ENCODE data around the gene ZBTB49. TPM values are rescaled to one million over a fixed set of nuclear protein-coding genes. Genes with fewer than 3 reads are reported as not detected.
A peak's percentile ranks its signal among the peaks of the same experiment; 100 is the strongest.

The ZBTB49 gene
- total RNA-seq, 1 experiment from 2014 or later, result 5.6 TPM

GRCh38 chr4:4288098-4288497 is 2.0 kb upstream of the ZBTB49 start (continued):
- TF ChIP-seq GTF2I (CRISPR knock-in tag; conservative IDR thresholded peaks at IDR 0.05), result no peak
- TF ChIP-seq, protein P1, sequence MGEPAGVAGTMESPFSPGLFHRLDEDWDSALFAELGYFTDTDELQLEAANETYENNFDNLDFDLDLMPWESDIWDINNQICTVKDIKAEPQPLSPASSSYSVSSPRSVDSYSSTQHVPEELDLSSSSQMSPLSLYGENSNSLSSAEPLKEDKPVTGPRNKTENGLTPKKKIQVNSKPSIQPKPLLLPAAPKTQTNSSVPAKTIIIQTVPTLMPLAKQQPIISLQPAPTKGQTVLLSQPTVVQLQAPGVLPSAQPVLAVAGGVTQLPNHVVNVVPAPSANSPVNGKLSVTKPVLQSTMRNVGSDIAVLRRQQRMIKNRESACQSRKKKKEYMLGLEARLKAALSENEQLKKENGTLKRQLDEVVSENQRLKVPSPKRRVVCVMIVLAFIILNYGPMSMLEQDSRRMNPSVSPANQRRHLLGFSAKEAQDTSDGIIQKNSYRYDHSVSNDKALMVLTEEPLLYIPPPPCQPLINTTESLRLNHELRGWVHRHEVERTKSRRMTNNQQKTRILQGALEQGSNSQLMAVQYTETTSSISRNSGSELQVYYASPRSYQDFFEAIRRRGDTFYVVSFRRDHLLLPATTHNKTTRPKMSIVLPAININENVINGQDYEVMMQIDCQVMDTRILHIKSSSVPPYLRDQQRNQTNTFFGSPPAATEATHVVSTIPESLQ (CRISPR knock-in tag; IDR thresholded peaks at IDR 0.05), result no peak
- TF ChIP-seq, protein P2, sequence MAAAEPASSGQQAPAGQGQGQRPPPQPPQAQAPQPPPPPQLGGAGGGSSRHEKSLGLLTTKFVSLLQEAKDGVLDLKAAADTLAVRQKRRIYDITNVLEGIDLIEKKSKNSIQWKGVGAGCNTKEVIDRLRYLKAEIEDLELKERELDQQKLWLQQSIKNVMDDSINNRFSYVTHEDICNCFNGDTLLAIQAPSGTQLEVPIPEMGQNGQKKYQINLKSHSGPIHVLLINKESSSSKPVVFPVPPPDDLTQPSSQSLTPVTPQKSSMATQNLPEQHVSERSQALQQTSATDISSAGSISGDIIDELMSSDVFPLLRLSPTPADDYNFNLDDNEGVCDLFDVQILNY (CRISPR knock-in tag; IDR thresholded peaks at IDR 0.05), result no peak
- no peak for TF ChIP-seq ZNF219 (CRISPR knock-in tag; IDR thresholded peaks at IDR 0.05; ENCODE audit: borderline replicate concordance)
- TF ChIP-seq ETV6 (CRISPR knock-in tag; IDR thresholded peaks at IDR 0.05), result no peak
- TF ChIP-seq MYBL2 (CRISPR knock-in tag; IDR thresholded peaks at IDR 0.05), result no peak
- TF ChIP-seq NR2C2 (CRISPR knock-in tag; IDR thresholded peaks at IDR 0.05), result no peak
- TF ChIP-seq CREM (CRISPR knock-in tag; IDR thresholded peaks at IDR 0.05), result no peak
- TF ChIP-seq, protein P3, sequence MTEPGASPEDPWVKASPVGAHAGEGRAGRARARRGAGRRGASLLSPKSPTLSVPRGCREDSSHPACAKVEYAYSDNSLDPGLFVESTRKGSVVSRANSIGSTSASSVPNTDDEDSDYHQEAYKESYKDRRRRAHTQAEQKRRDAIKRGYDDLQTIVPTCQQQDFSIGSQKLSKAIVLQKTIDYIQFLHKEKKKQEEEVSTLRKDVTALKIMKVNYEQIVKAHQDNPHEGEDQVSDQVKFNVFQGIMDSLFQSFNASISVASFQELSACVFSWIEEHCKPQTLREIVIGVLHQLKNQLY (CRISPR knock-in tag; IDR thresholded peaks at IDR 0.05), result no peak
- TF ChIP-seq GABPB1 (CRISPR knock-in tag; IDR thresholded peaks at IDR 0.05), result no peak
- no peak for TF ChIP-seq ZNF232 (CRISPR knock-in tag; IDR thresholded peaks at IDR 0.05)

- ChIA-PET CTCF (no interaction called here), POLR2A (no interaction called here)
- peak overlapping the region; percentile 94 for H3K4me3 Mint-ChIP-seq
- peaks cover 23% of the 10 kb centered on the region for H3K4me1 Mint-ChIP-seq
- H3K9me3 Mint-ChIP-seq, result no peaks in the 10 kb centered on the region
- peak overlapping the region; percentile 72; the same call in 1 of the 2 replicates for H3K27ac Mint-ChIP-seq
- DNase-seq (ENCODE audit: low spot score), result no peak
- TF ChIP-seq, protein P4, sequence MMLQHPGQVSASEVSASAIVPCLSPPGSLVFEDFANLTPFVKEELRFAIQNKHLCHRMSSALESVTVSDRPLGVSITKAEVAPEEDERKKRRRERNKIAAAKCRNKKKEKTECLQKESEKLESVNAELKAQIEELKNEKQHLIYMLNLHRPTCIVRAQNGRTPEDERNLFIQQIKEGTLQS (CRISPR knock-in tag; conservative IDR thresholded peaks at IDR 0.05), result no peak
- TF ChIP-seq ESRRA (CRISPR knock-in tag; IDR thresholded peaks at IDR 0.05; ENCODE audit: borderline replicate concordance) (no peak), KAT7 (CRISPR knock-in tag; IDR thresholded peaks at IDR 0.05; ENCODE audit: borderline replicate concordance) (no peak), GTF2I (CRISPR knock-in tag; conservative IDR thresholded peaks at IDR 0.05) (no peak), TEAD1 (CRISPR knock-in tag; IDR thresholded peaks at IDR 0.05) (no peak)
- H3K27me3 Mint-ChIP-seq (ENCODE audit: low read depth), result no peaks in the 10 kb centered on the region
- no peak for ATAC-seq
- H3K36me3 Mint-ChIP-seq, result peaks cover 19% of the 10 kb centered on the region
Measured at GRCh38 chr4:4289055-4289454, 996 bp upstream of the ZBTB49 start.

- ChIA-PET CTCF (interaction anchor here (0.8 kb wide), 1 partner anchor 29 kb away, joined by 3 read pairs; no protein-coding TSS in a partner anchor), POLR2A (interaction anchor here (1.2 kb wide), 1 partner anchor 42 kb away, joined by 3 read pairs; the partner anchor contains the start of gene TMEM128)
- TF ChIP-seq, protein P3 (CRISPR knock-in tag; IDR thresholded peaks at IDR 0.05), result no peak
- TF ChIP-seq SMAD4 (CRISPR knock-in tag; IDR thresholded peaks at IDR 0.05), result no peak
- no peak for TF ChIP-seq NR1H2 (CRISPR knock-in tag; IDR thresholded peaks at IDR 0.05)
- no peak for TF ChIP-seq TEAD1 (CRISPR knock-in tag; IDR thresholded peaks at IDR 0.05)
- TF ChIP-seq NR2C2 (CRISPR knock-in tag; IDR thresholded peaks at IDR 0.05), result no peak
- TF ChIP-seq SP1 (CRISPR knock-in tag; conservative IDR thresholded peaks at IDR 0.05), result no peak
- no peak for TF ChIP-seq EMX1 (CRISPR knock-in tag; IDR thresholded peaks at IDR 0.05)
- TF ChIP-seq ZSCAN18 (CRISPR knock-in tag; IDR thresholded peaks at IDR 0.05), result no peak
- DNase-seq (ENCODE audit: low spot score), result no peak
- Mint-ChIP-seq H3K4me1 (peaks cover 23% of the 10 kb centered on the region), H3K27ac (no peak overlapping the region; the same call in 1 of the 2 replicates), H3K27me3 (ENCODE audit: low read depth) (no peaks in the 10 kb centered on the region), H3K4me3 (peak overlapping the region; percentile 94), H3K9me3 (no peaks in the 10 kb centered on the region), H3K36me3 (peaks cover 18% of the 10 kb centered on the region)
- ATAC-seq, result no peak; the same call in 1 of the 2 replicates
Measured at GRCh38 chr4:4289597-4289940, 482 bp upstream of the ZBTB49 start.
